H9 (cell line): ENCODE results near the gene GNG3. TPM values are rescaled to one million over a fixed set of nuclear protein-coding genes. Genes with fewer than 3 reads are reported as not detected.

Source experiments
- DNase-seq: peaks from one replicate; pipeline ENCODE4 v3.0.0-alpha.2; 2017
- H2AFZ ChIP-seq: one replicate; pipeline ENCODE4 v1.6.1; 2013; ENCODE audit warnings: mild to moderate bottlenecking, low read length, control low read depth, moderate library complexity
- H2AK5ac ChIP-seq: 2 replicates; pipeline ENCODE4 v1.6.1; 2013; ENCODE audit warnings: low read length, control low read depth, mixed read lengths; ENCODE audit not compliant: insufficient read length
- H2BK120ac ChIP-seq: one replicate; pipeline ENCODE4 v1.6.1; 2013; ENCODE audit warnings: low read depth, mild to moderate bottlenecking, low read length, control low read depth, inconsistent platforms; ENCODE audit not compliant: poor library complexity, severe bottlenecking
- H2BK12ac ChIP-seq: 2 replicates; pipeline ENCODE4 v1.6.1; 2013; ENCODE audit warnings: low read length, control low read depth, mixed read lengths, low read depth; ENCODE audit not compliant: insufficient read length
- H2BK15ac ChIP-seq: 2 replicates; pipeline ENCODE4 v1.6.1; 2013; ENCODE audit warnings: low read depth, low read length, control low read depth
- H2BK20ac ChIP-seq: one replicate; pipeline ENCODE4 v1.6.1; 2013; ENCODE audit warnings: low read depth, mild to moderate bottlenecking, low read length, control low read depth, inconsistent platforms; ENCODE audit not compliant: poor library complexity, severe bottlenecking
- H2BK5ac ChIP-seq: 2 replicates; pipeline ENCODE4 v1.6.1; 2013; ENCODE audit warnings: low read length, control low read depth, mixed read lengths; ENCODE audit not compliant: insufficient read length
- H3K14ac ChIP-seq: 2 replicates; pipeline ENCODE4 v1.6.1; 2013; ENCODE audit warnings: low read length, control low read depth; ENCODE audit not compliant: insufficient read depth
- H3K18ac ChIP-seq: 2 replicates; pipeline ENCODE4 v1.6.1; 2013; ENCODE audit warnings: low read depth, mild to moderate bottlenecking, mixed read lengths, low read length, control low read depth; ENCODE audit not compliant: insufficient read length
- H3K23ac ChIP-seq: 2 replicates; pipeline ENCODE4 v1.6.1; 2013; ENCODE audit warnings: low read length, control low read depth, mixed read lengths, low read depth; ENCODE audit not compliant: insufficient read length
- H3K23me2 ChIP-seq: 2 replicates; pipeline ENCODE4 v1.6.1; 2013; ENCODE audit warnings: low read depth, mild to moderate bottlenecking, mixed read lengths, low read length, control low read depth; ENCODE audit not compliant: insufficient read length, poor library complexity, severe bottlenecking
- H3K27ac ChIP-seq: 2 replicates; pipeline ENCODE4 v1.5.1; 2013; ENCODE audit warnings: low read length, control low read depth, mixed read lengths, low read depth; ENCODE audit not compliant: insufficient read length
- H3K27me3 ChIP-seq: 2 replicates; pipeline ENCODE4 v1.6.1; 2013; ENCODE audit warnings: low read length, control low read depth, inconsistent platforms; ENCODE audit not compliant: insufficient read depth
- H3K4ac ChIP-seq: 2 replicates; pipeline ENCODE4 v1.6.1; 2013; ENCODE audit warnings: low read depth, mild to moderate bottlenecking, control low read depth, inconsistent platforms, low read length, moderate library complexity
- H3K4me1 ChIP-seq: 2 replicates; pipeline ENCODE4 v1.6.1; 2013; ENCODE audit warnings: low read length, control low read depth, inconsistent platforms; ENCODE audit not compliant: insufficient read depth
- H3K4me2 ChIP-seq: 2 replicates; pipeline ENCODE4 v1.6.1; 2013; ENCODE audit warnings: low read length, control low read depth, mixed read lengths; ENCODE audit not compliant: insufficient read length, insufficient read depth
- H3K56ac ChIP-seq: 2 replicates; pipeline ENCODE4 v1.6.1; 2013; ENCODE audit warnings: low read depth, mild to moderate bottlenecking, mixed read lengths, low read length, control low read depth; ENCODE audit not compliant: insufficient read length
- H3K79me1 ChIP-seq: 2 replicates; pipeline ENCODE4 v1.6.1; 2013; ENCODE audit warnings: low read depth, mild to moderate bottlenecking, moderate library complexity, low read length, control low read depth, inconsistent platforms; ENCODE audit not compliant: insufficient read depth, poor library complexity, severe bottlenecking
- H3K79me2 ChIP-seq: 2 replicates; pipeline ENCODE4 v1.6.1; 2013; ENCODE audit warnings: low read length, control low read depth, inconsistent platforms; ENCODE audit not compliant: insufficient read depth
- H3K9ac ChIP-seq: 2 replicates; pipeline ENCODE4 v1.6.1; 2013; ENCODE audit warnings: low read length, control low read depth, mixed read lengths; ENCODE audit not compliant: insufficient read length; ENCODE audit errors: extremely low read depth
- H3K9me3 ChIP-seq: one replicate; pipeline ENCODE4 v1.6.1; 2013; ENCODE audit warnings: low read depth, low read length, inconsistent platforms; ENCODE audit not compliant: control insufficient read depth
- H3T11ph ChIP-seq: one replicate; pipeline ENCODE4 v1.6.1; 2013; ENCODE audit warnings: mild to moderate bottlenecking, low read length, control low read depth, inconsistent platforms
- H4K20me1 ChIP-seq: one replicate; pipeline ENCODE4 v1.6.1; 2013; ENCODE audit not compliant: control insufficient read depth, insufficient read length, insufficient read depth
- H4K5ac ChIP-seq: 2 replicates; pipeline ENCODE4 v1.6.1; 2013; ENCODE audit warnings: low read depth, mild to moderate bottlenecking, mixed read lengths, low read length, control low read depth; ENCODE audit not compliant: insufficient read length
- H4K8ac ChIP-seq: replicated peaks from 2 replicates; pipeline ENCODE4 v1.6.1; 2013; ENCODE audit warnings: low read length, control low read depth, mixed read lengths, low read depth; ENCODE audit not compliant: insufficient read length
- H4K91ac ChIP-seq: 2 replicates; pipeline ENCODE4 v1.6.1; 2013; ENCODE audit warnings: low read depth, mild to moderate bottlenecking, moderate library complexity, mixed read lengths, low read length, control low read depth; ENCODE audit not compliant: insufficient read length
- H3K27ac Mint-ChIP-seq, 3 experiments: 2 replicates in 2 of 3; 3 replicates in 1 of 3; pipeline ENCODE4 v1.8.0; 2020 to 2021; ENCODE audit warnings: mixed read lengths in 3 of 3, mild to moderate bottlenecking in 1 of 3, moderate library complexity in 1 of 3
- H3K27me3 Mint-ChIP-seq: 2 replicates; pipeline ENCODE4 v1.8.0; 2021; ENCODE audit warnings: low read depth, mild to moderate bottlenecking, moderate library complexity, mixed read lengths
- H3K36me3 Mint-ChIP-seq, 3 experiments: 2 replicates in 2 of 3; 3 replicates in 1 of 3; pipeline ENCODE4 v1.8.0; 2020 to 2021; ENCODE audit warnings: low read depth in 3 of 3, mixed read lengths in 3 of 3; ENCODE audit not compliant: insufficient read depth in 1 of 3
- H3K4me1 Mint-ChIP-seq, 2 experiments: 2 replicates each; pipeline ENCODE4 v1.8.0; 2020; ENCODE audit warnings: mixed read lengths in 2 of 2
- H3K4me3 Mint-ChIP-seq, 2 experiments: 2 replicates in 1 of 2; 3 replicates in 1 of 2; pipeline ENCODE4 v1.8.0; 2020 to 2021; ENCODE audit warnings: mild to moderate bottlenecking in 2 of 2, mixed read lengths in 2 of 2, moderate library complexity in 1 of 2
- H3K9me3 Mint-ChIP-seq, 2 experiments: 2 replicates in 1 of 2; 3 replicates in 1 of 2; pipeline ENCODE4 v1.8.0; 2020; ENCODE audit warnings: mild to moderate bottlenecking in 2 of 2, mixed read lengths in 2 of 2, moderate library complexity in 1 of 2
- CTCF ChIP-seq: fragments of 200-600 bp; sonication (generic); conservative IDR thresholded peaks from 3 replicates; pipeline ENCODE4 v1.8.0; 2021; ENCODE audit warnings: antibody characterized with exemption, mild to moderate bottlenecking
- WGBS: extraction: QIAGEN DNeasy Blood & Tissue Kit; methylation state at CpG from one replicate; pipeline ENCODE4 v1.1.7; 2013; ENCODE audit warnings: missing lambda C conversion rate, low lambda C conversion rate, mixed read lengths; ENCODE audit not compliant: insufficient read length; ENCODE audit errors: extremely low coverage; 5-methylcytosine and 5-hydroxymethylcytosine counted together
- total RNA-seq: library from RNA; stranded (reverse); gene quantifications from 2 replicates; pipeline ENCODE4 v1.2.1, GENCODE V29; 2021

Gene GNG3
- total RNA-seq, 1 experiment from 2014 or later: 3.2 TPM

- Mint-ChIP-seq H3K4me3 (no peak overlapping the region), H3K36me3 (peaks cover 7 to 25% (median 24%) of the 10 kb centered on the region in 3 experiments; a peak in 5 of 7 replicates)
Measured at GRCh38 chr11:62687508-62688396, 19.7 kb upstream of the GNG3 start.

More at GRCh38 chr11:62687508-62688396, 19.7 kb upstream of the GNG3 start:
- Histone ChIP-seq H2AFZ (no peak overlapping the region), H3K23ac (no peak overlapping the region), H3K56ac (no peak overlapping the region), H4K91ac (no peak overlapping the region), H2BK20ac (no peak overlapping the region), H3K9me3 (no peaks in the 10 kb centered on the region), H2BK5ac (no peak overlapping the region), H3K79me1 (no peaks in the 10 kb centered on the region), H4K8ac (no peak overlapping the region), H3K27ac (no peak overlapping the region), H2BK120ac (no peak overlapping the region), H2AK5ac (no peak overlapping the region), H3K27me3 (no peaks in the 10 kb centered on the region), H4K20me1 (no peaks in the 10 kb centered on the region), H3K79me2 (no peaks in the 10 kb centered on the region), H3T11ph (no peak overlapping the region), H3K18ac (no peak overlapping the region), H3K4me1 (no peaks in the 10 kb centered on the region), H3K9ac (no peak overlapping the region), H3K4me2 (no peak overlapping the region), H3K23me2 (no peaks in the 10 kb centered on the region), H3K4ac (no peak overlapping the region), H3K14ac (no peak overlapping the region), H2BK12ac (no peak overlapping the region), H2BK15ac (no peak overlapping the region), H4K5ac (no peak overlapping the region)
- Mint-ChIP-seq H3K4me1 (peaks cover 0 to 10% of the 10 kb centered on the region in 2 experiments; a peak in 3 of 4 replicates), H3K27ac (no peak overlapping the region), H3K9me3 (no peaks in the 10 kb centered on the region; a peak in 1 of 5 replicates), H3K27me3 (no peaks in the 10 kb centered on the region)
- DNase-seq: peak; percentile 65
- no peak for TF ChIP-seq CTCF
- 100% methylated on average over 1 of the region's 74 CpGs for WGBS
